GM19035 (cell line): ENCODE measurements around the gene CFAP97D2.
"Not testable (repeated sequence)": the region's sequence is repeated elsewhere in the genome, so short reads cannot be mapped to it uniquely, and the experiment has no call there.

Experiments used
- ATAC-seq: cut with Tn5 transposase; IDR thresholded peaks from one replicate; pipeline ENCODE4 v1.9.1; 2021; ENCODE audit not compliant: unreplicated experiment

Gene CFAP97D2

GRCh38 chr13:114142640-114143490, 36.2 kb upstream of the CFAP97D2 start:
- no peak for ATAC-seq

DNA sequence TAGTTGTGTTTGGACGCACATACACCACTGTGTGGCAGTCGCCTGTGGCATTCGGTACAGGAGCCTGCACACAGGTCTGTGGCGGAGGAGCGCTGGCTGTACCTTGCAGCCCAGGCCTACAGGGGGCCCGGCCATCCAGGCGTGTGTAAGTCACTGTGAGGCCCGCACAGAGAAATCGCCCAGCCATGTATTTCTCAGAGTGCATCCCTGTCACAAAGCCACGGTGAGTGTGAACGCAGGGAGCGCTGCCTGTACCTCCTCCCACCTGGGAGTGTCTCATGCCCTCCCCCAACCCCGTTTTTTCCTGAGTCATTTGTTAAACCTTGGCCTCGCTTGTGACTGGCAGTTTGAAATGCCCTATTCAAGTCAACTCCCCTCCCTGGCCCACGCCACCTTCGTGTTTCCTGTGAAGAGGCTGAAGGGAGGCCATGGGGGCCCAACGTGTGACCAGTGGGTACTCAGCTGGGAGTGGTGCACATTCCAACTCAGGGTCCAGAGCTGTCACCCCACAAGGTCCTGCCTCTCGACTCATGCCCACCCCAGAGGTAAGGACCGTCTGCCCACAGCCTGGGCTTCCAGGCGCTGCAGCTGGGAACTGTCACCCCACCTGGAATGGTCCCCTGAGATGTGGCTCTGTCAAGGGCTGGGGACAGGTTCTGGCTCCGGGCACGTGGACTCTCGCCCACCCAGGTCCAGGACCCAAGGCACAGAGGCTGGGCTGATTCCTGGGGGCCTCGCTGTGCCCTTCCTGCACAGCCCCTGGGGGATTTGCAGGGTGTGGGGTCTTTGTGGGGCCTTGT, 35.1 kb upstream of the CFAP97D2 start:
- no peak for ATAC-seq

GRCh38 chr13:114144606-114145244, 34.3 kb upstream of the CFAP97D2 start:
- ATAC-seq: no peak

- ATAC-seq: no peak
Measured at GRCh38 chr13:114145256-114145655, 33.8 kb upstream of the CFAP97D2 start.

DNA sequence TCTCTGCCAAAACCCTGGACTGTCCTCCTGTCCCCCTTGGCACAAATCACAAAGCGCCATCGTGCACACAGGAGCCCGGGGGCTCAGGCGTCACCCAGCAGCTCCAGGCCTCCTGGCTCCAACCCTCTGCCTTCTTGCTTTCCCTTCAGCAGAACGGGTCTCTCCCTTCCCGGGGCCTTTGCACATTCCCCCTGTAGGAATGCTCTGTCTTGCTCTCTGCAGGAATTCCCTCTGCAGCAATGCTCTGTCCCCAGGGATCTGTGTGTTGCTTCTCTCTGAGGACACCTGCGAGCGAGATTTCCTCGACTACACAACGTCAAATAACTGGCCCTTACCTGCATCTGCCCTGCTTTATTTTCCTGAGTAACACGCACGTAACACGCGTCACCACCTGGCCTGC, 33.3 kb upstream of the CFAP97D2 start:
- ATAC-seq: no peak

- ATAC-seq: no peak
Measured at GRCh38 chr13:114146173-114146572, 32.9 kb upstream of the CFAP97D2 start.

GRCh38 chr13:114146629-114147028, 32.4 kb upstream of the CFAP97D2 start:
- no peak for ATAC-seq

- peak; percentile 28 for ATAC-seq
Measured at GRCh38 chr13:114147803-114148520, 31.1 kb upstream of the CFAP97D2 start.

DNA sequence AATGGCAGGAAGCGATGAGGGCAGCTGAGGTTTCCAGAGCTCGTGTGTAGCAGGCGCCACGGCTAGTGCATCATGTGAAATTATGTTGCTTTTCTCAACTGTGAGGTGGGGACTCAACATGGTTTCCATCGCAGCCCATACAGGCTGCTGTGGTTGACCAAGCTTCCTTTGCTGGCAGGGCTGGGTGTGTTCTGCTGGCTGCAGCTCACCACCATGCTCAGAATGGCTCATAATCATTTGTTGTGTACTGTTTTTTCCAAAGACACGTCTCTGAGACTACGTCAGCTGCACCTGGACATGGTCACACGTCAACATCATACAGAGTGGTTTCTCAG, 30.6 kb upstream of the CFAP97D2 start:
- ATAC-seq: peak; percentile 82

- not testable (repeated sequence) for ATAC-seq
Measured at GRCh38 chr13:114148886-114149285, 30.2 kb upstream of the CFAP97D2 start.

- no peak for ATAC-seq
Measured at GRCh38 chr13:114149774-114150740, 29.0 kb upstream of the CFAP97D2 start.

GRCh38 chr13:114151031-114151430, 28.0 kb upstream of the CFAP97D2 start:
- no peak for ATAC-seq

DNA sequence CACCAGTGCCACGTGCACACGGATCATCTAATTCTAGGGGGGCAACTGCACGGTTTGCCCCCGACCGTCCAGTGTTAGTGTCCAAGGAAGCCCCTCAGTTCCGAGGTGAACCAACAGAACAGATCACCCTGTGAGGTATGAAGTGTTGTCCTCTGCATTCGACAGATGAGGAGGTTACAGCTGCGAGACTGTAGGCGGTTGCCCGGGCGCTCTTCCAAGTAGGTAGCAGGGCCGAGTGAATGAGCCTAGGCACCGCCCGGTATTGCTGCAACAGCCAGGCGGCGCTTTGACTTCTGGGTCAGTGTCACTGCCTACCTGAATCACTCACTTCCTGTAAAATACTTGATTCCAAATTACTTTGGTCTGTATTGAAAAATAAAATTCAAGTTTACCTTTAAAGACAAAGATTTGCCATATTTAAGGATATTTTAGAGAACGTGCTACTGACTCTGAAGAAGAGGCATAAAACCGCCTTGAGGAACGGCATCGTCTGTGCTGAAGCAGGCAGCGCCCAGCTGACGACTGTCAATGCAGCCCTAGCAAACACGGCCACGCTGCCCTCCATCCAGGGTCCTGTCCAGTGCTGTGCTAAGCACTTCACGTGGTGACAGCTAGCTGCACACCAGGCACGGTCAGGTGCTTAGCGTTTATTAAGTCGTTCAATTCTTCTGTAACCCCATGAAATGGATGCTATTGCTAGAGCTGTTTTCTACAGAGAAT, 27.3 kb upstream of the CFAP97D2 start:
- no peak for ATAC-seq

GRCh38 chr13:114152285-114152645, 26.8 kb upstream of the CFAP97D2 start:
- ATAC-seq: no peak

DNA sequence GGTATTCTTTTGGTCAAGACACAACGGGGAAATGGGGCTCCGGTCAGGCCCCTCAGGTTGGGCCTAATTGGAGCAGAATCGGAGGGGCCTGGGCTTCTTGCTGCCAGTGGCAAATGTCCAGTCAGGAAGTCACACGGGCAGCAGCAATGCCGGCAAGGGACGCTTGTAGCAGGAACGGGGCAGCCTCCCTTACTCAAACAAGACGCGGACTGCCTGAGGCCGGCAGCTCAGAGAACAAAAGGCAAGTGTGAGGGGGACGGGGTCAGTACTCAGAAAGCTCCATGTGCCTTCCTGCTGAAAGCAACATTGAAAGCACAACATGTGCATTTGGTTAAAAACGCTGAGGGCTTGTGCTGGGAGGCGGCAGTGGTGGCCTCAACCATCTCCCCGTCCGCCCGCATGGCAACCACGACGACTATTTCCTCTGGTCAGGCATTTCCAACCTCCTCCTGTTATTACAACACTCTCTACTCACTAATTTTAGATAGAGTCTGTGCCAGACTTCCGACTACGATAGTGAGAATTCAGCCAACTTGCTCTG, 26.2 kb upstream of the CFAP97D2 start:
- ATAC-seq: no peak

DNA sequence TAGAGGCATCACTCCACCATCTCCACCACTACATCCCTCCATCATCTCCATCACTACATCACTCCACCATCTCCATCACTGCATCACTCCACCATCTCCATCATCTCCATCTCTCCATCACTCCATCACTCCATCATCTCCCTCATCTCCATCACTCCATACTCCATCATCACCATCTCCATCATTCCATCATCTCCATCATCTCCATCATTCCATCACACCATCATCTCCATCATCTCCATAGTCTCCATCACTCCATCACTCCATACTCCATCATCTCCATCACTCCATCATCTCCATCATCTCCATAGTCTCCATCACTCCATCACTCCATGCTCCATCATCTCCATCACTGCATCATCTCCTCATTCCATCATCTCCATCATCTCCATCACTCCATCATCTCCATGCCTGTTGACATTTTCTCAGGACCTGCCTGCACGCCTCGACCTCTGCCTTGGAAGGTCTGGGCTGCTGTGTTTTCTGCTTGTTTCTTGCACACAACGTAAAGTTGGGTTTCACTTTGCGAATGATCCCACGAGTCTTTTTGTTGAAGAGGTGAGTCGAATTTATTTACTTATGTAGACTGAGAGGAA, 25.5 kb upstream of the CFAP97D2 start:
- no peak for ATAC-seq

DNA sequence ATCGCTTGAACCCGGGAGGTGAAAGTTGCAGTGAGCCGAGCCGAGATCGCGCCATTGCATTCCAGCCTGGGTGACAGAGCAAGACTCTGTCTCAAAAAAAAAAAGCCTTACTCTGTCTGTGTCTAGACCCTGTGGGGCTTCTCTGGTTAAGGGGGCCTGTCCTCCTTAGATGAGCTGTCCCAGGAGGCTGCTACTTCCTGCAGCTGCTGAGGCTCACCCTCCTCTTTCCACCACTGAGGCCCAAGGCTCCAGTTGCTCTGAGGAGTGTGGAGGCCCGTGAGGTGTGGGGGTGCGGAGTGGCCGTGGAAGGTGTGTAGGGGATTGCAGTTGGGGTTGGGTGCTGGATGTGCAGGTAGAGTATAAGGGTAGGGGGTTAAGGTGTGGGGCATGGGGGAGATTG, 24.6 kb upstream of the CFAP97D2 start:
- ATAC-seq: no peak

GRCh38 chr13:114155320-114155719, 23.7 kb upstream of the CFAP97D2 start:
- no peak for ATAC-seq
